GM21825 (cell line): ENCODE data around the gene IFNK.

Experiments
- ATAC-seq: cut with Tn5 transposase; IDR thresholded peaks from one replicate; pipeline ENCODE4 v1.9.1; 2021; ENCODE audit warnings: mild to moderate bottlenecking, moderate library complexity; ENCODE audit not compliant: unreplicated experiment

Gene IFNK

GRCh38 chr9:27510780-27511179, 13.3 kb upstream of the IFNK start:
- no peak for ATAC-seq

- no peak for ATAC-seq
Observed at GRCh38 chr9:27511771-27512170, 12.3 kb upstream of the IFNK start.

- no peak for ATAC-seq
Observed at GRCh38 chr9:27514551-27514950, 9.5 kb upstream of the IFNK start.

- no peak for ATAC-seq
Observed at GRCh38 chr9:27518006-27518405, 6.1 kb upstream of the IFNK start.

- ATAC-seq: no peak
Observed at GRCh38 chr9:27518809-27519208, 5.3 kb upstream of the IFNK start.

GRCh38 chr9:27519466-27520465, 4.3 kb upstream of the IFNK start:
- ATAC-seq: no peak

GRCh38 chr9:27520986-27521385, 3.1 kb upstream of the IFNK start:
- ATAC-seq: no peak

GRCh38 chr9:27523141-27523540, 949 bp upstream of the IFNK start:
- no peak for ATAC-seq

- ATAC-seq: no peak
Observed at GRCh38 chr9:27527702-27528075, 3.6 kb downstream of the IFNK start.

- peak; percentile 64 for ATAC-seq
Observed at GRCh38 chr9:27528076-27528885, 4.2 kb downstream of the IFNK start.

- ATAC-seq: peak; percentile 38
Observed at GRCh38 chr9:27528886-27529315, 4.8 kb downstream of the IFNK start.

GRCh38 chr9:27529316-27530278, 5.5 kb downstream of the IFNK start, which contains the start of gene MOB3B:
Gene MOB3B, minus strand, starts transcription at chr9:27529814. Its CDS starts 74,264 bp downstream, at chr9:27455550.
- peak; percentile 78 for ATAC-seq

- no peak for ATAC-seq
Observed at GRCh38 chr9:27530915-27531755, 7.0 kb downstream of the IFNK start.

GRCh38 chr9:27532046-27532445, 8.0 kb downstream of the IFNK start:
- no peak for ATAC-seq

- ATAC-seq: no peak
Observed at GRCh38 chr9:27533311-27533710, 9.2 kb downstream of the IFNK start.

GRCh38 chr9:27534131-27534530, 10.0 kb downstream of the IFNK start:
- ATAC-seq: no peak

- no peak for ATAC-seq
Observed at GRCh38 chr9:27534658-27535209, 10.6 kb downstream of the IFNK start.

GRCh38 chr9:27535701-27536118, 11.6 kb downstream of the IFNK start:
- ATAC-seq: no peak

- no peak for ATAC-seq
Observed at GRCh38 chr9:27536168-27536567, 12.1 kb downstream of the IFNK start.
